Memory B cell (primary cell): ENCODE data around the gene MPZL2.

Source experiments
- ATAC-seq: fragments of 150-1000 bp; cut with Tn5 transposase; 2 replicates; pipeline ENCODE4 v1.10.0; 2021; ENCODE audit warnings: low read depth, mild to moderate bottlenecking, moderate library complexity
- DNase-seq, 2 donors: peaks; one replicate each; pipeline ENCODE4 v3.0.0; 2022; ENCODE audit warnings: low spot score in 2 of 2
- H3K27ac Mint-ChIP-seq: one replicate; pipeline ENCODE4 v1.8.0; 2022; ENCODE audit warnings: mild to moderate bottlenecking, moderate library complexity, mixed read lengths
- H3K27me3 Mint-ChIP-seq: one replicate; pipeline ENCODE4 v1.8.0; 2022; ENCODE audit warnings: mixed read lengths
- H3K36me3 Mint-ChIP-seq: one replicate; pipeline ENCODE4 v1.8.0; 2022; ENCODE audit warnings: mild to moderate bottlenecking, mixed read lengths
- H3K4me1 Mint-ChIP-seq: one replicate; pipeline ENCODE4 v1.8.0; 2022; ENCODE audit warnings: mixed read lengths
- H3K4me3 Mint-ChIP-seq: one replicate; pipeline ENCODE4 v1.8.0; 2022; ENCODE audit warnings: mild to moderate bottlenecking, moderate library complexity, mixed read lengths
- H3K9me3 Mint-ChIP-seq: one replicate; pipeline ENCODE4 v1.8.0; 2022; ENCODE audit warnings: mixed read lengths

The MPZL2 gene

GRCh38 chr11:118243993-118244762 lies 19.9 kb downstream of the MPZL2 start:
- H3K4me1 Mint-ChIP-seq: peaks cover 34% of the 10 kb centered on the region
- ATAC-seq: no peak
- no peak overlapping the region for H3K4me3 Mint-ChIP-seq
- H3K27me3 Mint-ChIP-seq: no peaks in the 10 kb centered on the region
- DNase-seq: no peak
- peaks cover 11% of the 10 kb centered on the region for H3K36me3 Mint-ChIP-seq
- H3K27ac Mint-ChIP-seq: no peak overlapping the region
- no peaks in the 10 kb centered on the region for H3K9me3 Mint-ChIP-seq

- Mint-ChIP-seq H3K9me3 (no peaks in the 10 kb centered on the region), H3K4me3 (no peak overlapping the region), H3K4me1 (peaks cover 34% of the 10 kb centered on the region), H3K36me3 (peaks cover 14% of the 10 kb centered on the region), H3K27ac (no peak overlapping the region), H3K27me3 (no peaks in the 10 kb centered on the region)
- DNase-seq: no peak
- no peak for ATAC-seq
Measured at GRCh38 chr11:118243161-118243560, 20.9 kb downstream of the MPZL2 start.

GRCh38 chr11:118241764-118242098 lies 22.4 kb downstream of the MPZL2 start:
- ATAC-seq (no peak), DNase-seq (no peak)
- no peaks in the 10 kb centered on the region for H3K27me3 Mint-ChIP-seq
- H3K4me1 Mint-ChIP-seq: peaks cover 34% of the 10 kb centered on the region
- H3K4me3 Mint-ChIP-seq: no peak overlapping the region
- peaks cover 11% of the 10 kb centered on the region for H3K36me3 Mint-ChIP-seq
- no peak overlapping the region for H3K27ac Mint-ChIP-seq
- no peaks in the 10 kb centered on the region for H3K9me3 Mint-ChIP-seq

- ATAC-seq (peak; percentile 59), DNase-seq (no peak)
- H3K27me3 Mint-ChIP-seq: no peaks in the 10 kb centered on the region
- no peak overlapping the region for H3K27ac Mint-ChIP-seq
- H3K36me3 Mint-ChIP-seq: peaks cover 15% of the 10 kb centered on the region
- H3K9me3 Mint-ChIP-seq: no peaks in the 10 kb centered on the region
- no peak overlapping the region for H3K4me3 Mint-ChIP-seq
- peaks cover 34% of the 10 kb centered on the region for H3K4me1 Mint-ChIP-seq
Measured at GRCh38 chr11:118240999-118241763, 22.9 kb downstream of the MPZL2 start.

GRCh38 chr11:118239509-118240205 lies 24.4 kb downstream of the MPZL2 start:
- Mint-ChIP-seq H3K36me3 (peaks cover 25% of the 10 kb centered on the region), H3K4me3 (no peak overlapping the region), H3K27me3 (no peaks in the 10 kb centered on the region), H3K4me1 (peaks cover 24% of the 10 kb centered on the region), H3K9me3 (no peaks in the 10 kb centered on the region), H3K27ac (no peak overlapping the region)
- no peak for ATAC-seq
- DNase-seq: no peak

- Mint-ChIP-seq H3K9me3 (no peaks in the 10 kb centered on the region), H3K4me1 (peaks cover 18% of the 10 kb centered on the region), H3K27me3 (no peaks in the 10 kb centered on the region), H3K27ac (no peak overlapping the region), H3K36me3 (peaks cover 27% of the 10 kb centered on the region), H3K4me3 (no peak overlapping the region)
- no peak for ATAC-seq
- no peak for DNase-seq
Measured at GRCh38 chr11:118238929-118239328, 25.2 kb downstream of the MPZL2 start.

GRCh38 chr11:118238421-118238820 lies 25.7 kb downstream of the MPZL2 start:
- Mint-ChIP-seq H3K4me1 (peaks cover 16% of the 10 kb centered on the region), H3K36me3 (peaks cover 28% of the 10 kb centered on the region), H3K9me3 (no peaks in the 10 kb centered on the region), H3K4me3 (no peak overlapping the region), H3K27me3 (no peaks in the 10 kb centered on the region), H3K27ac (no peak overlapping the region)
- no peak for DNase-seq
- ATAC-seq: no peak

GRCh38 chr11:118236170-118236569 lies 27.9 kb downstream of the MPZL2 start:
- no peaks in the 10 kb centered on the region for H3K27me3 Mint-ChIP-seq
- no peak for DNase-seq
- no peak overlapping the region for H3K27ac Mint-ChIP-seq
- H3K4me3 Mint-ChIP-seq: no peak overlapping the region
- no peaks in the 10 kb centered on the region for H3K9me3 Mint-ChIP-seq
- H3K4me1 Mint-ChIP-seq: peaks cover 5% of the 10 kb centered on the region
- no peak for ATAC-seq
- peaks cover 28% of the 10 kb centered on the region for H3K36me3 Mint-ChIP-seq

- Mint-ChIP-seq H3K4me3 (no peak overlapping the region), H3K27me3 (no peaks in the 10 kb centered on the region), H3K4me1 (peaks cover 3% of the 10 kb centered on the region), H3K9me3 (no peaks in the 10 kb centered on the region), H3K36me3 (peaks cover 28% of the 10 kb centered on the region), H3K27ac (no peak overlapping the region)
- ATAC-seq (no peak), DNase-seq (no peak)
Measured at GRCh38 chr11:118234833-118235232, 29.3 kb downstream of the MPZL2 start.

- H3K27ac Mint-ChIP-seq: no peak overlapping the region
- ATAC-seq: no peak
- no peaks in the 10 kb centered on the region for H3K9me3 Mint-ChIP-seq
- H3K4me3 Mint-ChIP-seq: no peak overlapping the region
- peaks cover 8% of the 10 kb centered on the region for H3K4me1 Mint-ChIP-seq
- peaks cover 28% of the 10 kb centered on the region for H3K36me3 Mint-ChIP-seq
- H3K27me3 Mint-ChIP-seq: no peaks in the 10 kb centered on the region
- DNase-seq: no peak
Measured at GRCh38 chr11:118233850-118234249, 30.2 kb downstream of the MPZL2 start.

GRCh38 chr11:118233377-118233776 lies 30.7 kb downstream of the MPZL2 start:
- no peaks in the 10 kb centered on the region for H3K27me3 Mint-ChIP-seq
- ATAC-seq: no peak
- H3K4me3 Mint-ChIP-seq: no peak overlapping the region
- no peaks in the 10 kb centered on the region for H3K9me3 Mint-ChIP-seq
- peaks cover 11% of the 10 kb centered on the region for H3K4me1 Mint-ChIP-seq
- no peak for DNase-seq
- peaks cover 25% of the 10 kb centered on the region for H3K36me3 Mint-ChIP-seq
- no peak overlapping the region for H3K27ac Mint-ChIP-seq

GRCh38 chr11:118232659-118233058 lies 31.4 kb downstream of the MPZL2 start:
- no peak for ATAC-seq
- Mint-ChIP-seq H3K27ac (no peak overlapping the region), H3K9me3 (no peaks in the 10 kb centered on the region), H3K4me3 (no peak overlapping the region), H3K36me3 (peaks cover 27% of the 10 kb centered on the region), H3K4me1 (peaks cover 18% of the 10 kb centered on the region), H3K27me3 (no peaks in the 10 kb centered on the region)
- no peak for DNase-seq

GRCh38 chr11:118231461-118231860 lies 32.6 kb downstream of the MPZL2 start:
- H3K4me3 Mint-ChIP-seq: no peak overlapping the region
- DNase-seq (no peak), ATAC-seq (no peak)
- H3K4me1 Mint-ChIP-seq: peaks cover 23% of the 10 kb centered on the region
- no peaks in the 10 kb centered on the region for H3K27me3 Mint-ChIP-seq
- no peak overlapping the region for H3K27ac Mint-ChIP-seq
- H3K36me3 Mint-ChIP-seq: peaks cover 27% of the 10 kb centered on the region
- H3K9me3 Mint-ChIP-seq: no peaks in the 10 kb centered on the region

- DNase-seq (no peak), ATAC-seq (no peak)
- Mint-ChIP-seq H3K9me3 (no peaks in the 10 kb centered on the region), H3K36me3 (peaks cover 16% of the 10 kb centered on the region), H3K27me3 (no peaks in the 10 kb centered on the region), H3K27ac (no peak overlapping the region), H3K4me1 (peaks cover 26% of the 10 kb centered on the region), H3K4me3 (no peak overlapping the region)
Measured at GRCh38 chr11:118230088-118230487, 34.0 kb downstream of the MPZL2 start.
